Spleen (tissue), 11 donors: Measurements from ENCODE around the gene IGSF21. TPM values are rescaled to one million over a fixed set of nuclear protein-coding genes. Genes with fewer than 3 reads are reported as not detected.
A peak's percentile ranks its signal among the peaks of the same experiment; 100 is the strongest.

Experiments used
- DNase-seq: peaks from one replicate; pipeline ENCODE4 v3.0.0-alpha.2; 2020
- H3K27ac ChIP-seq, 8 donors: fragments of 200-600 bp; sonication (generic) in 7 of 8; 1 replicate in 4 of 8; 2 replicates in 4 of 8; pipeline versions ENCODE4 v1.5.0 to v1.8.0; 2016 to 2021; ENCODE audit warnings: inconsistent platforms in 4 of 8, mild to moderate bottlenecking in 4 of 8, moderate library complexity in 1 of 8
- H3K27me3 ChIP-seq, 7 donors: fragments of 200-600 bp; sonication (generic) in 6 of 7; replicated peaks in 1 of 7; 1 replicate in 4 of 7; 2 replicates in 3 of 7; pipeline versions ENCODE4 v1.5.0 to v1.8.0; 2016 to 2021; ENCODE audit warnings: inconsistent platforms in 3 of 7, mild to moderate bottlenecking in 1 of 7
- H3K36me3 ChIP-seq, 6 donors: fragments of 200-600 bp; sonication (generic) in 5 of 6; 1 replicate in 4 of 6; 2 replicates in 2 of 6; pipeline versions ENCODE4 v1.5.0 to v1.8.0; 2016 to 2021; ENCODE audit warnings: inconsistent platforms in 2 of 6
- H3K4me1 ChIP-seq, 6 donors: fragments of 200-600 bp; sonication (generic) in 5 of 6; 1 replicate in 3 of 6; 2 replicates in 3 of 6; pipeline versions ENCODE4 v1.5.0 to v1.8.0; 2016 to 2021; ENCODE audit warnings: inconsistent platforms in 3 of 6
- H3K4me3 ChIP-seq, 8 donors: fragments of 200-600 bp; sonication (generic) in 7 of 8; 1 replicate in 4 of 8; 2 replicates in 4 of 8; pipeline versions ENCODE4 v1.5.0 to v1.8.0; 2016 to 2021; ENCODE audit warnings: inconsistent platforms in 4 of 8, mild to moderate bottlenecking in 4 of 8, moderate library complexity in 2 of 8
- H3K9me3 ChIP-seq, 8 donors: fragments of 200-600 bp; sonication (generic) in 7 of 8; 1 replicate in 4 of 8; 2 replicates in 4 of 8; pipeline versions ENCODE4 v1.5.0 to v1.8.0; 2016 to 2021; ENCODE audit warnings: inconsistent platforms in 4 of 8
- POLR2A ChIP-seq, 3 donors: fragments of 450-650 bp; IDR thresholded peaks; one replicate each; pipeline ENCODE4 v1.5.1; 2017; ENCODE audit warnings: antibody characterized with exemption in 3 of 3, mild to moderate bottlenecking in 1 of 3
- POLR2AphosphoS5 ChIP-seq, 3 donors: sonication (generic); formaldehyde crosslinking; IDR thresholded peaks; one replicate each; pipeline ENCODE4 v1.5.1; 2017; ENCODE audit warnings: antibody characterized with exemption in 3 of 3
- WGBS, 5 donors: extraction: QIAGEN DNeasy Blood & Tissue Kit in 3 of 5; methylation state at CpG; one replicate each; pipeline versions ENCODE4 v1.1.5 to v1.1.7; 2013 to 2018; 5-methylcytosine and 5-hydroxymethylcytosine counted together
- intact Hi-C: fragments of 100-400 bp; cut with DNase I; formaldehyde crosslinking; loops from one replicate; pipeline ENCODE4 v1.15.0; 2023; ENCODE audit warnings: low total_unique reads
- polyA plus RNA-seq, 3 donors: library from polyadenylated mRNA; stranded (reverse); fragments of 200-250 nt; gene quantifications; one replicate each; pipeline ENCODE4 v1.2.1, GENCODE V29; 2013
- total RNA-seq, 7 donors: library from RNA; depleted of rRNA in 3 of 7; stranded (reverse); fragments of >200 nt in 3 of 7; fragmentation: NEBNext Ultra II Directional in 4 of 7; extraction: Animal tissue kit (Norgen Biotek cat#: 25700) in 4 of 7; gene quantifications; one replicate each; pipeline versions ENCODE4 v1.1.0 to v1.2.1, GENCODE V29; 2016 to 2021
- TF ChIP-seq, protein P1 (sequence below), 11 experiments: fragments of 200-600 bp in 7 of 11; fragments of 450-650 bp in 4 of 11; sonication (generic) in 4 of 11; IDR thresholded peaks in 8 of 11; conservative IDR thresholded peaks in 3 of 11; 1 replicate in 7 of 11; 2 replicates in 4 of 11; pipeline versions ENCODE4 v1.4.0 to v1.8.0; 2016 to 2021; ENCODE audit warnings: antibody characterized with exemption in 11 of 11, inconsistent platforms in 4 of 11, mild to moderate bottlenecking in 1 of 11
- donor health status: healthy with polysubstance abuse.
- donor health status: DM: no; HTN: no; CAD: no; lungs with moderate emphysema.
- donor health status: DM: no; HTN: no; CAD: no.
- donor health status: Bipolar disorder and iron deficiency.
- donor health status: healthy.
- donor health status: DM: no; HTN: no; CAD: no.
- donor health status: DM: yes; HTN: yes; CAD: no.

The IGSF21 gene
- total and polyA plus RNA-seq, 10 donors = 1.6 to 35.0 (median 20.6) TPM

DNA sequence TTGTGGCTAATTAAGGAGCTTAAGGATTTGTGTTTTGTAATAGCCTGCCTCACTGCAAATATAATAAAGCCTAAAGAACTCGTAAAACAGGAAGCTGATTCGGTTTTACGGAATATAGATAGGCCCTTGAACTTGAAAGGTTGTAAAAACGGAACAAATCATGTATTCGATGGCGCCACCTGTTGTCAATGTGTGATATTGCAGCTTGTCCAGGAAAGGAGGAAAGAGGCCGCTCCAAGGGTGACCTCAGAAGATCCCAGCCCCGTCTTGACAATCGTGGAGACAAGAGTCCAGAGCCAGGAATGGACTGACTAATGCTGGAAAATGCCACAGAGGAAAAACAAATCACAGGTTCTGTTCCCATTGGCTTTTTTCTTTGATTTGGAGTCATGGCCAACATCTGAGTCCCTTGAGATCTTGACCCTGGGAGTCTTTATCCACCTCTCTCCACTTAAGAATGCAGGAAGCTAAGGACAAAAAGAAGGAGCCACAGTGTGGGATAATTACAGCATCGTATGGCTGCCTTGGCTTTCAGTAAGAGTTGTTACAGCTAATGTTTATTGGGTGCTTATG is 7.0 kb upstream of the IGSF21 start:
- no peak overlapping the region for H3K4me3 ChIP-seq
- TF ChIP-seq, protein P1, sequence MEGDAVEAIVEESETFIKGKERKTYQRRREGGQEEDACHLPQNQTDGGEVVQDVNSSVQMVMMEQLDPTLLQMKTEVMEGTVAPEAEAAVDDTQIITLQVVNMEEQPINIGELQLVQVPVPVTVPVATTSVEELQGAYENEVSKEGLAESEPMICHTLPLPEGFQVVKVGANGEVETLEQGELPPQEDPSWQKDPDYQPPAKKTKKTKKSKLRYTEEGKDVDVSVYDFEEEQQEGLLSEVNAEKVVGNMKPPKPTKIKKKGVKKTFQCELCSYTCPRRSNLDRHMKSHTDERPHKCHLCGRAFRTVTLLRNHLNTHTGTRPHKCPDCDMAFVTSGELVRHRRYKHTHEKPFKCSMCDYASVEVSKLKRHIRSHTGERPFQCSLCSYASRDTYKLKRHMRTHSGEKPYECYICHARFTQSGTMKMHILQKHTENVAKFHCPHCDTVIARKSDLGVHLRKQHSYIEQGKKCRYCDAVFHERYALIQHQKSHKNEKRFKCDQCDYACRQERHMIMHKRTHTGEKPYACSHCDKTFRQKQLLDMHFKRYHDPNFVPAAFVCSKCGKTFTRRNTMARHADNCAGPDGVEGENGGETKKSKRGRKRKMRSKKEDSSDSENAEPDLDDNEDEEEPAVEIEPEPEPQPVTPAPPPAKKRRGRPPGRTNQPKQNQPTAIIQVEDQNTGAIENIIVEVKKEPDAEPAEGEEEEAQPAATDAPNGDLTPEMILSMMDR (IDR thresholded peaks at IDR 0.05 in 8 of 11, conservative IDR thresholded peaks at IDR 0.05 in 3 of 11) = peak; percentile 66 to 87 (median 81)
- no peak for TF ChIP-seq POLR2A (IDR thresholded peaks at IDR 0.05)
- TF ChIP-seq POLR2AphosphoS5 (IDR thresholded peaks at IDR 0.05) = no peak
- WGBS, 5 donors = 3 to 6% (median 5%) methylated on average over 10 of the region's 10 CpGs
- intact Hi-C loops = no loop called here
- peaks cover 0 to 6% (median 0%) of the 10 kb centered on the region in 6 donors for H3K4me1 ChIP-seq
- no peaks in the 10 kb centered on the region for H3K36me3 ChIP-seq
- H3K27me3 ChIP-seq = peaks cover 0 to 57% (median 7%) of the 10 kb centered on the region in 7 donors
- H3K9me3 ChIP-seq = no peaks in the 10 kb centered on the region
- H3K27ac ChIP-seq = no peak overlapping the region
- no peak for DNase-seq

DNA sequence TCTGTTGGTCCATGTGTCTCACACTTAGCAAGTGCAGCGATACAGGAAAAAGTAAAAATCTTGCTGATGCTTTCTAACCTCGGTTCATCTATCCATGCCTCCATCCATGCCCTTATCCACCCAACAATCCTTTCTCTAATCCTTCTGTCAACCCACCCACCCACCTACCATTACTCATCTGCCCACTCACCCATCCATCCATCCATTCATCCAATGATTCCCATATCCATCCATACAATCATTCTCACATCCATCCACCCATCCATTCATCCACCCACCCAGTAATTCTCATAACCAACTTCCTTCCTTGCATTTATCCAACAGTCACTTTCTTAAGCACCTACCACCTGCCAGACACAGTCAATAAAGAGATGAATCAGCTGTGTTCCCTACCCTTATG is 6.1 kb upstream of the IGSF21 start:
- no peaks in the 10 kb centered on the region for H3K9me3 ChIP-seq
- TF ChIP-seq, protein P1 (IDR thresholded peaks at IDR 0.05 in 8 of 11, conservative IDR thresholded peaks at IDR 0.05 in 3 of 11) = no peak
- TF ChIP-seq POLR2A (IDR thresholded peaks at IDR 0.05) = no peak
- TF ChIP-seq POLR2AphosphoS5 (IDR thresholded peaks at IDR 0.05) = no peak
- 83 to 95% (median 91%) methylated on average over 2 of the region's 2 CpGs for WGBS, 5 donors
- H3K4me1 ChIP-seq = peaks cover 0 to 6% (median 0%) of the 10 kb centered on the region in 6 donors
- no peak for DNase-seq
- intact Hi-C loops = no loop called here
- H3K27me3 ChIP-seq = peaks cover 0 to 66% (median 16%) of the 10 kb centered on the region in 7 donors
- no peak overlapping the region for H3K27ac ChIP-seq
- H3K4me3 ChIP-seq = no peak overlapping the region
- no peaks in the 10 kb centered on the region for H3K36me3 ChIP-seq

DNA sequence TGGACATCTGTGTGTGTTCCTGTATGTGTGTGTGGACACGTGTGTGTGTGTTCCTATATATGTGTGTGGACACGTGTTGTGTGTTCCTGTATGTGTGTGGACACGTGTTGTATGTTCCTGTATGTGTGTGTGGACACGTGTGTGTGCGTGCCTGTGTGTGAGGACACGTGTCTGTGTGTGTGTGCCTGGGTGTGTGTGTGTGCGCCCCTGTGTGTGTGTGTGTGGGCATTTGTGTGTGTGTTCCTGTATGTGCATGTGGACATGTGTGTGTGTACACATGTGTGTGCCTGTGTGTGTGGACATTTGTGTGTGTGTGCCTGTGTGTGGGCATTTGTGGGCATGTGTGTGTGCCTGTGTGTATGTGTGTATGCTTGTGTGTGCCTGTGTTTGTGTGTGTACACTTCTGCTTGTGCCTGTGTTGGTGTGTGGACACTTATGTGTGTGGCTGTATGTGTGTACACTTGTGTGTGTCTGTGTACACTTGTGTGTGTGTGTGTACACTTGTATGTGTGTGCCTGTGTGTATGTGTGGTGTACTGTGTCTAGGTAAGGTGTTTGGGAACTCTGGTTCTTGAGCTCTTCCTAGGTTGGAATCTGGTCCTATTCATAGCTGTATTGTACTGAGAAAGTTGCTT is 3.7 kb upstream of the IGSF21 start:
- H3K27ac ChIP-seq = no peak overlapping the region
- H3K9me3 ChIP-seq = no peaks in the 10 kb centered on the region
- TF ChIP-seq POLR2A (IDR thresholded peaks at IDR 0.05) = no peak
- H3K4me1 ChIP-seq = peaks cover 0 to 8% (median 1%) of the 10 kb centered on the region in 6 donors
- intact Hi-C loops = no loop called here
- H3K27me3 ChIP-seq = peaks cover 0 to 86% (median 39%) of the 10 kb centered on the region in 7 donors
- DNase-seq = no peak
- no peak overlapping the region for H3K4me3 ChIP-seq
- 75 to 88% (median 80%) methylated on average over 7 of the region's 7 CpGs for WGBS, 5 donors
- no peaks in the 10 kb centered on the region for H3K36me3 ChIP-seq

DNA sequence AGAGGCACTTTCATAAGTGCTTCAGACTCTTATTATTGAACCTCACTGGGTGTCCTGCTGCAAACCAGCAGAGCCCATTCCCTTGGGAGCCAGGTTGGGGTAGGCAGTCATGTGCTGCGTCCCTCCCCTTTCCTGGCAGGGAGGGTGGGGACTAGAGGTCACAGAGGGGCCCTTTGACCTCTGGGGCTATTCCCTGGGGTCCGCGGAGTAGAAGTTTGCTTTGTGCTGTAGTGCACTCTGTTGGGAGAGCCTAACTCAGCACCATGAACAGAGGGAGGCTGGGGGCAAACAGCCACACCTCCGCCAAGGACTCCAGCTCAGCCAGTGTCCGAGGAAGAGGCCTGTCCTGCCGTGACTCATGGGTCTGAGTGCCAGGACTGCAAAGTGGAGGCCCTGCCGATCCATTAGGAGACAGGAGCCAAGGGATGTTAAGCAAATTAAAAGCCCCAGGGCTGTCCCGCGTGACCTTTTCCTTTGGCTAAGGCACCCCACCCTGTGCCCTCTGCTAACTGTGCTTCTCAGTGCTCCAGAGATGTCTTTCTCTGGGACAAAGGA is 3.0 kb upstream of the IGSF21 start:
- H3K27ac ChIP-seq = no peak overlapping the region
- no peak for DNase-seq
- TF ChIP-seq, protein P1 (IDR thresholded peaks at IDR 0.05 in 8 of 11, conservative IDR thresholded peaks at IDR 0.05 in 3 of 11) = no peak
- TF ChIP-seq POLR2A (IDR thresholded peaks at IDR 0.05) (no peak), POLR2AphosphoS5 (IDR thresholded peaks at IDR 0.05) (no peak)
- no peaks in the 10 kb centered on the region for H3K9me3 ChIP-seq
- intact Hi-C loops = no loop called here
- peaks cover 0 to 91% (median 46%) of the 10 kb centered on the region in 7 donors for H3K27me3 ChIP-seq
- no peaks in the 10 kb centered on the region for H3K36me3 ChIP-seq
- peaks cover 0 to 9% (median 4%) of the 10 kb centered on the region in 6 donors for H3K4me1 ChIP-seq
- WGBS, 5 donors = 53 to 81% (median 60%) methylated on average over 3 to 9 of the region's 9 CpGs
- no peak overlapping the region for H3K4me3 ChIP-seq
